HG02884 (cell line): ENCODE data around the gene GNPTAB.
A peak's percentile ranks its signal among the peaks of the same experiment; 100 is the strongest.

Experiments
- ATAC-seq: cut with Tn5 transposase; IDR thresholded peaks from one replicate; pipeline ENCODE4 v1.9.1; 2021; ENCODE audit warnings: mild to moderate bottlenecking, moderate library complexity; ENCODE audit not compliant: unreplicated experiment

The GNPTAB gene

GRCh38 chr12:101775816-101776215 lies 54.9 kb downstream of the GNPTAB start:
- ATAC-seq: no peak

- peak; percentile 66 for ATAC-seq
Observed at GRCh38 chr12:101773650-101774162, 57.1 kb downstream of the GNPTAB start.

GRCh38 chr12:101772012-101772775 lies 58.6 kb downstream of the GNPTAB start:
- ATAC-seq: no peak

GRCh38 chr12:101769865-101770264 lies 60.9 kb downstream of the GNPTAB start:
- no peak for ATAC-seq

- ATAC-seq: no peak
Observed at GRCh38 chr12:101768781-101769180, 62.0 kb downstream of the GNPTAB start.

- no peak for ATAC-seq
Observed at GRCh38 chr12:101767537-101767936, 63.2 kb downstream of the GNPTAB start.

- ATAC-seq: no peak
Observed at GRCh38 chr12:101764051-101764792, 66.5 kb downstream of the GNPTAB start.

GRCh38 chr12:101763246-101763931 lies 67.4 kb downstream of the GNPTAB start:
- no peak for ATAC-seq

- no peak for ATAC-seq
Observed at GRCh38 chr12:101761781-101762180, 69.0 kb downstream of the GNPTAB start.

- ATAC-seq: no peak
Observed at GRCh38 chr12:101761350-101761749, 69.4 kb downstream of the GNPTAB start.

GRCh38 chr12:101759396-101760047 lies 71.2 kb downstream of the GNPTAB start:
- ATAC-seq: no peak

- ATAC-seq: no peak
Observed at GRCh38 chr12:101750152-101750551, 80.6 kb downstream of the GNPTAB start.

GRCh38 chr12:101749657-101750056 lies 81.1 kb downstream of the GNPTAB start:
- no peak for ATAC-seq

GRCh38 chr12:101748907-101749306 lies 81.9 kb downstream of the GNPTAB start:
- no peak for ATAC-seq

GRCh38 chr12:101747697-101748096 lies 83.1 kb downstream of the GNPTAB start:
- no peak for ATAC-seq

GRCh38 chr12:101746661-101747060 lies 84.1 kb downstream of the GNPTAB start:
- ATAC-seq: no peak

GRCh38 chr12:101746196-101746595 lies 84.6 kb downstream of the GNPTAB start:
- no peak for ATAC-seq

- no peak for ATAC-seq
Observed at GRCh38 chr12:101745481-101745880, 85.3 kb downstream of the GNPTAB start.

GRCh38 chr12:101743724-101744472 lies 86.9 kb downstream of the GNPTAB start:
- ATAC-seq: peak; percentile 97

- ATAC-seq: no peak
Observed at GRCh38 chr12:101743242-101743641, 87.5 kb downstream of the GNPTAB start.
